ENCODE results near the gene SLC35F3.

The SLC35F3 gene

DNA sequence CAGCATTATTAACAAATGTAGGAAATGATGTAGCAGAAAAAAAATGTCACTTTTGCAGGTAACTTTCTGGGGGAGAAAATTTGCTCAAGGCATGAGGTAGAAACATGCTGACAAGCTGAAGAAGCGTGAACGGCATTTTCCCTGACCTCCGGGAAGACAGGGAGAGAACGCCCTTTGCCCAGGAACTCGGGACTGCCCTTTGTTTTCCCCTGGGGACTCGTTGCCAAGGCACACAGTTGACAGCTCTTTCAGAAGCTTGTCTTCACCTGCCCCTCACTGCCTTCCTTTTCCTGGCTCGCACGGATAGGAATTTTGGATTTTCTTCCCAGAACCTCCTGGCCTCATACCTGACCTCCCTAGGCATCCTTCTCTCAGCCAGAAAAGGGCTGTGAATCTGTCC, 416.1 kb downstream of the SLC35F3 start:
- Mint-ChIP-seq H3K9me3 (no peaks in the 10 kb centered on the region), H3K27me3 (no peaks in the 10 kb centered on the region), H3K4me1 (peaks cover 62% of the 10 kb centered on the region), H3K27ac (peak overlapping the region in 1 of 2 donors; percentile 19), H3K4me3 (no peak overlapping the region)
- ATAC-seq (no peak), DNase-seq (no peak)

GRCh38 chr1:234321231-234321630, 416.8 kb downstream of the SLC35F3 start:
- Mint-ChIP-seq H3K27ac (peak overlapping the region in 1 of 2 donors; percentile 31), H3K4me1 (peaks cover 62% of the 10 kb centered on the region), H3K27me3 (no peaks in the 10 kb centered on the region), H3K9me3 (no peaks in the 10 kb centered on the region), H3K4me3 (peak overlapping the region in 1 of 2 donors; percentile 1)
- no peak for DNase-seq
- peak; percentile 23 for ATAC-seq

- no peak for ATAC-seq
- H3K27me3 Mint-ChIP-seq = no peaks in the 10 kb centered on the region
- H3K4me3 Mint-ChIP-seq = no peak overlapping the region
- H3K9me3 Mint-ChIP-seq = no peaks in the 10 kb centered on the region
- H3K4me1 Mint-ChIP-seq = peaks cover 61% of the 10 kb centered on the region
- no peak for DNase-seq
- no peak overlapping the region for H3K27ac Mint-ChIP-seq
Observed at GRCh38 chr1:234322097-234322496, 417.6 kb downstream of the SLC35F3 start.

DNA sequence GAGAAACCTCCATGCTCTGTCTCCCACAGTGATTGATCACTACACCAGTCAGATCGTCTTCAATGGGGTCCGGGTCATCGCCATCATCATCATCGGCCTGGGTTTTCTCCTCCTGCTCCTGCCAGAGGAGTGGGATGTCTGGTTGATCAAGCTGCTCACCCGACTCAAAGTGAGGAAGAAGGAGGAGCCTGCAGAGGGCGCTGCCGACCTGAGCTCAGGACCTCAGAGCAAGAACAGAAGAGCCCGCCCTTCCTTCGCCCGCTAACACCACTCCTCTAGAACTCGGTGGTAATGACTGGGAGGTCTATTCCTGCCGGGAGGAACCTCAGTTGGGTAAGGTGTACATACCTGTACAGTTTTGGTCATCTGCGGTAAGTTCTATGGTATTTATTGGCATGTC, 418.5 kb downstream of the SLC35F3 start:
- Mint-ChIP-seq H3K27ac (no peak overlapping the region), H3K4me1 (peaks cover 52% of the 10 kb centered on the region), H3K4me3 (no peak overlapping the region), H3K27me3 (no peaks in the 10 kb centered on the region), H3K9me3 (no peaks in the 10 kb centered on the region)
- ATAC-seq (no peak), DNase-seq (peak in 1 of 2 donors; percentile 53)

DNA sequence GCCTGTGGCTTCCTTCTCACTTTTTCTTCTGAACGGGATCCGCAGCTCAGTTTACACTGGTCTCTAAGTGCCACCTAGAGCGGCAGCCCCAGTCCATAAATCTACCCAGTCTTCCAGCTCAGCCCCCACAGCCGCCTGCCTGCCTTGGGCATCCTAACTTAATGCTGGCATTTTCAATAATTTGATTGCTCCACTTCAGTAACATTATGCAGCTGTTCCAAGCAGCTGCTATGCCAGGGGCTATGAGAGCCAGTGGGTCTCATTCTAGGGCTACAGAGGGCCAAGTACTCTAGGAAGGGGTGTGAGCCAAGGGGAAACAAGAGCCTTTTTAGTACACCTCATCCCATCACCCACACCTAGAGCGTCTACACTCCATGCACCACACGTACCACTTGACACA, 420.3 kb downstream of the SLC35F3 start:
- no peak for DNase-seq
- Mint-ChIP-seq H3K27me3 (no peaks in the 10 kb centered on the region), H3K4me1 (peaks cover 49% of the 10 kb centered on the region), H3K27ac (peak overlapping the region in 1 of 2 donors; percentile 8), H3K9me3 (no peaks in the 10 kb centered on the region), H3K4me3 (no peak overlapping the region)
- no peak for ATAC-seq

GRCh38 chr1:234325878-234326496, 421.5 kb downstream of the SLC35F3 start:
- peak overlapping the region; percentile 64 to 71 for H3K4me3 Mint-ChIP-seq
- H3K27ac Mint-ChIP-seq = no peak overlapping the region
- DNase-seq (no peak), ATAC-seq (peak; percentile 67)
- no peaks in the 10 kb centered on the region for H3K9me3 Mint-ChIP-seq
- H3K4me1 Mint-ChIP-seq = peaks cover 40% of the 10 kb centered on the region
- no peaks in the 10 kb centered on the region for H3K27me3 Mint-ChIP-seq

GRCh38 chr1:234326497-234327366, 422.3 kb downstream of the SLC35F3 start:
- H3K27me3 Mint-ChIP-seq = no peaks in the 10 kb centered on the region
- ATAC-seq (peak; percentile 85), DNase-seq (peak; percentile 58 to 69)
- peak overlapping the region; percentile 64 to 71 for H3K4me3 Mint-ChIP-seq
- H3K27ac Mint-ChIP-seq = peak overlapping the region in 1 of 2 donors; percentile 28
- H3K4me1 Mint-ChIP-seq = peaks cover 33% of the 10 kb centered on the region
- no peaks in the 10 kb centered on the region for H3K9me3 Mint-ChIP-seq

GRCh38 chr1:234327577-234328164, 423.2 kb downstream of the SLC35F3 start:
- no peak for ATAC-seq
- no peak for DNase-seq
- H3K9me3 Mint-ChIP-seq = no peaks in the 10 kb centered on the region
- no peak overlapping the region for H3K27ac Mint-ChIP-seq
- H3K4me3 Mint-ChIP-seq = no peak overlapping the region
- peaks cover 26% of the 10 kb centered on the region for H3K4me1 Mint-ChIP-seq
- no peaks in the 10 kb centered on the region for H3K27me3 Mint-ChIP-seq

DNA sequence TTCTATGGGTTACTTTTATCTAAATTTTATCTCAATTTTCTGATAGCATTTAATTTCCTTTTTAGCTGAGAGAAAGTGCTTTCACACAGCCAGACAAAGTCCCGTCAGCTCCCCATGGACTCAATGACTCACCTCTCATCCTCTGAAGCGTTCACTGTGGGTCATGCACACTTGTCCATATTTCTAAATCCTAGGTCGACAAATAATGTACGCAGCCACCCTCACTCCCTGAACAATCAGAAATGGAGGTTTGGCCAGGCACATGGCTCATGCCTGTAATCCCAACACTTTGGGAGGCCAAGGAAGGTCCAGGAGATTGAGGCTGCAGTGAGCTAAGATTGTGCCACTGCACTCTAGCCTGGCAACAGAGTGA, 426.4 kb downstream of the SLC35F3 start:
- Mint-ChIP-seq H3K4me1 (peaks cover 12% of the 10 kb centered on the region), H3K9me3 (no peaks in the 10 kb centered on the region), H3K27ac (no peak overlapping the region), H3K27me3 (no peaks in the 10 kb centered on the region), H3K4me3 (no peak overlapping the region)
- no peak for DNase-seq
- no peak for ATAC-seq

DNA sequence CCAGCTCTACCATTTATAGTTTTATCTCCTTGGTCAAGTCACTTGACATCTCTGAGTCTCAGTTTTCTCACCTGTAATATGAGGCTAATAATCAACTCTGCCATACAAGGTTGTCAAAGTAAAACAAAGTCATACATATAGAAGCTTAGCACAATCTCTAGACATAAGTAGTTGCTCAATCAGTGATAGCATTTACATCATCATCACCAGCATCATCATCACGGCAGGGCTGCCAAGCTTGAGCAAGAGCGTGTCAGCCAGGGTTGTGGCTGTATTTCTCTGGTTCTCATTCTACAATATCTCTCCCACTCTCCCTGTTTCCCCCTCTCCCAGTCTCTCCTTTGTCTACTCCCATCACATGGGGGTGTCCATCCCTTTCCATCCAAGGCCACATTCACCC, 427.0 kb downstream of the SLC35F3 start:
- no peak for ATAC-seq

DNA sequence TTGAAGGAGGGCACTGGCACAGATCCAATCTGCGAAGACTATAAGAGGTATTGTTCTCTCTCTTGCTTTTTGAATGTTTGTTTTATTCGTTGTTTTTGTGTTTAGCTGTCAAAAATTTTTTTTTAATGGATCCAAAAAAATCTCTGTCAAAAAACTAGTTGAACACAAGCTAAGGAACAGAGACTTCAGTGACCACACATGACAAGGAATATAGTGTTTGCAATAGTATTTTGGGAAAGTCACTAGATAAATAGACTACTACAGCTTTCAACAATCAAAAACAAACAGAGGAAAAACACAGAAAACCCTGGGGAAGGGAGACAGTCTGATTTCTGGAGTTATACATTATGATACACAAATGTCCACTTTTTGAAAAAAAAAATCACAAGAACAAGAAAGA, 431.9 kb downstream of the SLC35F3 start:
- H3K4me3 Mint-ChIP-seq = no peak overlapping the region
- H3K27ac Mint-ChIP-seq = no peak overlapping the region
- H3K9me3 Mint-ChIP-seq = no peaks in the 10 kb centered on the region
- no peaks in the 10 kb centered on the region for H3K4me1 Mint-ChIP-seq
- H3K27me3 Mint-ChIP-seq = no peaks in the 10 kb centered on the region
- no peak for ATAC-seq
- DNase-seq = no peak

More for the DNA sequence above, 427.0 kb downstream of the SLC35F3 start:
- H3K4me1 Mint-ChIP-seq = peaks cover 5% of the 10 kb centered on the region
- DNase-seq = no peak
- H3K27me3 Mint-ChIP-seq = no peaks in the 10 kb centered on the region
- no peak overlapping the region for H3K4me3 Mint-ChIP-seq
- no peaks in the 10 kb centered on the region for H3K9me3 Mint-ChIP-seq
- peak overlapping the region in 1 of 2 donors; percentile 38 for H3K27ac Mint-ChIP-seq

DNA sequence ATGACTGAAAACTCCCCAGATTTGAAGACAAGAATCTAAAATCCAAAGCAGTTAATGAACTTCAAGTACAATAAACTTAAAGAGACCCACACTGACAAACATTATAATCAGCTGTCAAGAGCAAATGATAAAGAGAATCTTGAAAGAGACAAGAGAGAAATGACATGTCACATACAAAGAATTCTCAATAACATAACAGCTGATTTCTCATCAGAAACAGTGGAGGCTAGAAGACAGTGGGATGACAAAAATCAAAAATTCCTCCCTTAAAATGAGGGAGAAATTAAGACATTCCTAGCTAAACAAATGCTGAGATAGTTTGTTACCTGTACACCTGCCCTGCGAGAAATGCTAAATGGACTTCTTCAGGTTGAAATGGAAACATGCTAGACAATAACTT, 432.8 kb downstream of the SLC35F3 start:
- H3K4me3 Mint-ChIP-seq = no peak overlapping the region
- H3K9me3 Mint-ChIP-seq = no peaks in the 10 kb centered on the region

DNA sequence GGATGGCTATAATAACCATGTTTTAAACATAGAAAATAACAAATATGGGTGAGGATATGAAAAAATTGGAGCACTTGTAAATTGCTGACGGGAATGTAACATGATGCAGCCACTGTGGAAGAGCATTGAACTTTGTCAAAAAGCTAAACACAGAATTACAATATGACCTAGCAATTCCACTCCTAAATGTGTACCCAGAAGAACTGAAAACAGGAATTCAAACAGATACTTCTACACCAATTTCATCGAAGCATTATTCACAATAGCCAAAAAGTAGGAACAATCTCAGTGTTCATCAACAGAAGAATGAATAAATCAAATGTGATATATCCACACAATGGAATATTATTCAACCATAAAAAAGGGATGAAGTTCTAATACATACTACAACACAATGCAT, 436.1 kb downstream of the SLC35F3 start:
- Mint-ChIP-seq H3K9me3 (no peaks in the 10 kb centered on the region), H3K27ac (no peak overlapping the region), H3K4me1 (no peaks in the 10 kb centered on the region), H3K27me3 (no peaks in the 10 kb centered on the region), H3K4me3 (no peak overlapping the region)
- ATAC-seq = no peak
- no peak for DNase-seq

More for the DNA sequence above, 432.8 kb downstream of the SLC35F3 start:
- Mint-ChIP-seq H3K4me1 (no peaks in the 10 kb centered on the region), H3K27me3 (no peaks in the 10 kb centered on the region), H3K27ac (no peak overlapping the region)
- ATAC-seq (no peak), DNase-seq (no peak)

DNA sequence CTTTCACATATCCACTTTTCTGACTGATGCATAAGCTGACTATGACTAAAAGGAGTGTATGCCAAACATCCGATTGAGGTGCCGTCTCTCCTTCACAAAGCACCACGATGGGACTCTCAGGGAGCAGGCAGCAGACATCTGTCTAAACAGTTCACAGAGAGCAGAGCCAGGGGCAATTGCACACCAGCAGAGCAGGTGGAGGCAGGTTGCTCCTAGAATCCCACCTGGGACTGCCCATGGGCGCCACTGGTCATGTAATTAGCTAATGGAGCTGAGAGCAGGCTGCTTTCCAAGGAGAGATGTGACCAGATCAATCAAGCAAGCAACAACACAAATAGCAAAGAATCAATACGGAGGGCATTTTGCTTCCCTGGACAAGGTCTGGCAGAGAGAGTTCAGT, 438.3 kb downstream of the SLC35F3 start:
- H3K4me3 Mint-ChIP-seq = no peak overlapping the region
- H3K27me3 Mint-ChIP-seq = no peaks in the 10 kb centered on the region
- H3K27ac Mint-ChIP-seq = peak overlapping the region in 1 of 2 donors; percentile 56
- H3K4me1 Mint-ChIP-seq = no peaks in the 10 kb centered on the region
- no peak for DNase-seq
- no peak for ATAC-seq
- no peaks in the 10 kb centered on the region for H3K9me3 Mint-ChIP-seq

DNA sequence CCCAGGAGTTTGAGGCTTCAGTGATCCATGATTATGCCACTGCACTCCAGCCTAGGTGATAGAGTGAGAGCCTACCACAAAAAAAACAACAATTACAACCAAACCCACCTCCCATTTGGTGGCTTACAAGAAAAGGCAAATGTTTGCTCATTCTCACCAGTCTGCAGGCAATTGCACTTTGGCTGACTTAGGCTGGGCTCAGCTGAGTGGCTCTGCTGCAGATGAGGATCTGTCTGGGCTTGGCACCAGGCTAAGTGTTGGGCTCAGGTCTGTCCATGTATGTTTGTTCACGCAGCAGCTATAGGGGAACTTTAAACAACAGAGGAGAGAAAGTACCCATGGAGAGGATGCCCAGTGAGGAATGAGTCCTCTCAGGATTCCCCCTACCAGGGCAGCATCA, 440.8 kb downstream of the SLC35F3 start:
- no peak overlapping the region for H3K27ac Mint-ChIP-seq
- no peak overlapping the region for H3K4me3 Mint-ChIP-seq
- H3K27me3 Mint-ChIP-seq = peaks cover 10% of the 10 kb centered on the region
- no peaks in the 10 kb centered on the region for H3K9me3 Mint-ChIP-seq
- no peak for DNase-seq
- no peaks in the 10 kb centered on the region for H3K4me1 Mint-ChIP-seq
- no peak for ATAC-seq

GRCh38 chr1:234348964-234349363, 444.5 kb downstream of the SLC35F3 start:
- H3K27ac Mint-ChIP-seq = no peak overlapping the region

More at GRCh38 chr1:234348964-234349363, 444.5 kb downstream of the SLC35F3 start:
- Mint-ChIP-seq H3K4me1 (no peaks in the 10 kb centered on the region), H3K4me3 (no peak overlapping the region), H3K9me3 (no peaks in the 10 kb centered on the region), H3K27me3 (peaks cover 15% of the 10 kb centered on the region)
- ATAC-seq (no peak), DNase-seq (no peak)

All from stimulated activated naive CD8-positive, alpha-beta T cell treated with anti-CD3 and anti-CD28 coated beads, Interleukin-15, amount 100 ng/mL, for 72 hours (primary cell).